ENCODE measurements around the gene RUBCN.
"Not testable (repeated sequence)": the region's sequence is repeated elsewhere in the genome, so short reads cannot be mapped to it uniquely, and the experiment has no call there.

DNA sequence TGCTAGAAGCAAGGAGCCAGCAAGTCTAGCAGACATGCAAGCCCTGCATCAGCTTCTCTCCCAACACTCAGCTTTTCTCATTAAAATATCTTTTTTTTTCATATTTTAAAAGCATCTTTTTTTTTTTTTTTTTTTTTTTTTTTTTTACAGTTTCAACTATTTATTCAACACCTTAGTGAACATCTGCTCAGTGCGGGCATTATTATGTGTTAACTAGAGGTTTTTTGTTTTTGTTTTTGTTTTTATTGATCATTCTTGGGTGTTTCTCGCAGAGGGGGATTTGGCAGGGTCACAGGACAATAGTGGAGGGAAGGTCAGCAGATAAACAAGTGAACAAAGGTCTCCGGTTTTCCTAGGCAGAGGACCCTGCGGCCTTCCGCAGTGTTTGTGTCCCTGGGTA is 5.9 kb downstream of the RUBCN start:
- TF ChIP-seq POLR2A (IDR thresholded peaks at IDR 0.05) = not testable (repeated sequence)
- TF ChIP-seq, protein P1, sequence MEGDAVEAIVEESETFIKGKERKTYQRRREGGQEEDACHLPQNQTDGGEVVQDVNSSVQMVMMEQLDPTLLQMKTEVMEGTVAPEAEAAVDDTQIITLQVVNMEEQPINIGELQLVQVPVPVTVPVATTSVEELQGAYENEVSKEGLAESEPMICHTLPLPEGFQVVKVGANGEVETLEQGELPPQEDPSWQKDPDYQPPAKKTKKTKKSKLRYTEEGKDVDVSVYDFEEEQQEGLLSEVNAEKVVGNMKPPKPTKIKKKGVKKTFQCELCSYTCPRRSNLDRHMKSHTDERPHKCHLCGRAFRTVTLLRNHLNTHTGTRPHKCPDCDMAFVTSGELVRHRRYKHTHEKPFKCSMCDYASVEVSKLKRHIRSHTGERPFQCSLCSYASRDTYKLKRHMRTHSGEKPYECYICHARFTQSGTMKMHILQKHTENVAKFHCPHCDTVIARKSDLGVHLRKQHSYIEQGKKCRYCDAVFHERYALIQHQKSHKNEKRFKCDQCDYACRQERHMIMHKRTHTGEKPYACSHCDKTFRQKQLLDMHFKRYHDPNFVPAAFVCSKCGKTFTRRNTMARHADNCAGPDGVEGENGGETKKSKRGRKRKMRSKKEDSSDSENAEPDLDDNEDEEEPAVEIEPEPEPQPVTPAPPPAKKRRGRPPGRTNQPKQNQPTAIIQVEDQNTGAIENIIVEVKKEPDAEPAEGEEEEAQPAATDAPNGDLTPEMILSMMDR (IDR thresholded peaks at IDR 0.05) = not testable (repeated sequence)

Data from heart left ventricle (tissue), 13 donors.